HepG2 (cell line): ENCODE data around the gene HEATR5B. TPM values are rescaled to one million over a fixed set of nuclear protein-coding genes. Genes with fewer than 3 reads are reported as not detected.
A peak's percentile ranks its signal among the peaks of the same experiment; 100 is the strongest.

Experiments
- CEBPB ChIP-seq: IDR thresholded peaks from 2 replicates; pipeline ENCODE4 v1.6.1; 2011; ENCODE audit warnings: low read depth, low read length, improper control_type of control experiment, borderline replicate concordance
- HDAC1 ChIP-seq: sonication (generic); formaldehyde crosslinking; IDR thresholded peaks from 2 replicates; pipeline ENCODE4 v1.5.1; 2020; ENCODE audit warnings: mild to moderate bottlenecking, missing genetic modification reagents
- HNRNPK ChIP-seq: fragments of 200-400 bp; formaldehyde crosslinking; IDR thresholded peaks from 2 replicates; pipeline ENCODE4 v1.6.1; 2018; ENCODE audit warnings: low read length, low read depth, moderate library complexity, mild to moderate bottlenecking; ENCODE audit not compliant: poor library complexity, severe bottlenecking
- KDM1A ChIP-seq: IDR thresholded peaks from 2 replicates; pipeline ENCODE4 v1.6.1; 2016; ENCODE audit warnings: missing compliant biosample characterization
- NAIF1 ChIP-seq: sonication (generic); formaldehyde crosslinking; IDR thresholded peaks from 2 replicates; pipeline ENCODE4 v1.5.0; 2020; ENCODE audit warnings: mild to moderate bottlenecking, missing genetic modification reagents, borderline replicate concordance
- NFIC ChIP-seq: IDR thresholded peaks from 2 replicates; pipeline ENCODE4 v1.6.1; 2012; ENCODE audit warnings: mild to moderate bottlenecking, low read length, inconsistent platforms
- PRPF4 ChIP-seq: fragments of 200-400 bp; formaldehyde crosslinking; IDR thresholded peaks from 2 replicates; pipeline ENCODE4 v1.6.1; 2016; ENCODE audit warnings: low read length, low read depth; ENCODE audit not compliant: poor library complexity, severe bottlenecking
- RARA ChIP-seq: IDR thresholded peaks from 2 replicates; pipeline ENCODE4 v1.6.1; 2016; ENCODE audit warnings: missing genetic modification reagents, missing compliant biosample characterization
- SPEN ChIP-seq: sonication (generic); formaldehyde crosslinking; IDR thresholded peaks from 2 replicates; pipeline ENCODE4 v1.5.1; 2020; ENCODE audit warnings: low read depth, mild to moderate bottlenecking, missing genetic modification reagents
- TARDBP ChIP-seq: sonication (generic); formaldehyde crosslinking; IDR thresholded peaks from 2 replicates; pipeline ENCODE4 v1.8.0; 2022; ENCODE audit warnings: mild to moderate bottlenecking, missing genetic modification reagents
- ZMYM3 ChIP-seq: sonication (generic); formaldehyde crosslinking; IDR thresholded peaks from 2 replicates; pipeline ENCODE4 v1.5.1; 2020; ENCODE audit warnings: mild to moderate bottlenecking, missing genetic modification reagents
- ZNF432 ChIP-seq: sonication (generic); formaldehyde crosslinking; IDR thresholded peaks from 2 replicates; pipeline ENCODE4 v1.5.0; 2020; ENCODE audit warnings: missing genetic modification reagents, mild to moderate bottlenecking, borderline replicate concordance
- ZNF660 ChIP-seq: sonication (generic); formaldehyde crosslinking; IDR thresholded peaks from 2 replicates; pipeline ENCODE4 v1.5.1; 2020; ENCODE audit warnings: mild to moderate bottlenecking, low read depth, missing genetic modification reagents, borderline replicate concordance
- ZNF816 ChIP-seq: sonication (generic); formaldehyde crosslinking; IDR thresholded peaks from 2 replicates; pipeline ENCODE4 v1.8.0; 2022; ENCODE audit warnings: missing genetic modification reagents, mild to moderate bottlenecking, borderline replicate concordance
- ZNF839 ChIP-seq: sonication (generic); formaldehyde crosslinking; IDR thresholded peaks from 2 replicates; pipeline ENCODE4 v1.4.0; 2020; ENCODE audit warnings: missing genetic modification reagents, mild to moderate bottlenecking, borderline replicate concordance
- ZSCAN31 ChIP-seq: sonication (generic); formaldehyde crosslinking; IDR thresholded peaks from 2 replicates; pipeline ENCODE4 v1.5.0; 2020; ENCODE audit warnings: low read depth, mild to moderate bottlenecking, missing genetic modification reagents
- polyA plus RNA-seq, 8 experiments: library from polyadenylated mRNA; depleted of rRNA in 3 of 8; stranded (reverse) in 7 of 8; unstranded in 1 of 8; fragments of >200 nt; fragmentation: Illumina TruSeq in 4 of 8; extraction: Trizol in 4 of 8; gene quantifications; 2 replicates each; pipeline versions ENCODE4 v1.2.1 to v1.2.3, GENCODE V29; 2011 to 2016; ENCODE audit warnings: low read depth in 4 of 8, missing spikeins in 1 of 8, mixed read lengths in 1 of 8; ENCODE audit not compliant: insufficient read depth in 1 of 8
- total RNA-seq, 5 experiments: library from RNA; depleted of rRNA; stranded (reverse); fragments of >200 nt; fragmentation: Illumina TruSeq; extraction: Trizol; gene quantifications; 2 replicates each; pipeline ENCODE4 v1.2.3, GENCODE V29; 2016; ENCODE audit warnings: low read depth in 1 of 5
- TF ChIP-seq, protein P1 (sequence below): conservative IDR thresholded peaks from 2 replicates; pipeline ENCODE4 v1.6.1; 2018; ENCODE audit warnings: missing genetic modification reagents
- TF ChIP-seq, protein P2 (sequence below): sonication (generic); formaldehyde crosslinking; IDR thresholded peaks from 2 replicates; pipeline ENCODE4 v1.5.0; 2020; ENCODE audit warnings: mild to moderate bottlenecking, missing genetic modification reagents, moderate library complexity
- TF ChIP-seq, protein P3 (sequence below): sonication (generic); formaldehyde crosslinking; IDR thresholded peaks from 2 replicates; pipeline ENCODE4 v1.4.0; 2020; ENCODE audit warnings: mild to moderate bottlenecking, missing genetic modification reagents, borderline replicate concordance
- TF ChIP-seq, protein P4 (sequence below): sonication (generic); formaldehyde crosslinking; conservative IDR thresholded peaks from 2 replicates; pipeline ENCODE4 v1.8.0; 2022; ENCODE audit warnings: mild to moderate bottlenecking, moderate library complexity, missing genetic modification reagents

The HEATR5B gene
- total and polyA plus RNA-seq, 2 of the 13 experiments (the other 11 are each of a cell fraction or from before 2014, with no cell fraction given): 12.7 to 16.3 TPM

DNA sequence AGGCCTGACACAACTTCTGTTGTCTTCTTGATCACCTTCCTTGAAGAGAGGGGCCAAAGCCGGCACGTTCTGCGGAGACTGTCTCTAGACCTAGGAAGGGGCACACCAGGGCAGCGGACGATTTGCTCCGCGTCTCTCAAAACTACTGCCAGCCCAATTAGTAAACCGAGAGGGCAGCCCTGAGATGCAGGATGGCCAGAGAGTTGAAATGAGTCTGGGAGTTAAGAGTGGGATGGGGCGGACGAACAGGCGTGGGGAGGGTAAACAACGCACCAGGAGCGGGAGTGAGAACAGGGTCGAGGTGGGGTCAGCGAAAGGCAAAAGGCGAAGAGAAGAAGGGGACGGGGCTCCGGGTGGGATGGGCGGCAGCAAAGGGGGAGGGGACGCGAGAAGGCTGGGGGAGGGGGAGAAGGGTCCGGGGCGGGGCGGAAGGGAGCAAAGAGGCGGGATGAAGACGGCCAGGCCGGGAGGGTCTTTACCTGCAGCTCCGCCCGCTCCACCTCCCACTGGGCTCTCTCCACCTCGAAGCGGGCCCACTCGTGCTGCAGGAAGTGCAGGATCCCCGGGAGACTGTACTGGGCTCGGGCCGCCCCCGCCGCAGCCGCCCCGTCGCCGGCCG lies 118.3 kb downstream of the HEATR5B start (continued):
- TF ChIP-seq, protein P1, sequence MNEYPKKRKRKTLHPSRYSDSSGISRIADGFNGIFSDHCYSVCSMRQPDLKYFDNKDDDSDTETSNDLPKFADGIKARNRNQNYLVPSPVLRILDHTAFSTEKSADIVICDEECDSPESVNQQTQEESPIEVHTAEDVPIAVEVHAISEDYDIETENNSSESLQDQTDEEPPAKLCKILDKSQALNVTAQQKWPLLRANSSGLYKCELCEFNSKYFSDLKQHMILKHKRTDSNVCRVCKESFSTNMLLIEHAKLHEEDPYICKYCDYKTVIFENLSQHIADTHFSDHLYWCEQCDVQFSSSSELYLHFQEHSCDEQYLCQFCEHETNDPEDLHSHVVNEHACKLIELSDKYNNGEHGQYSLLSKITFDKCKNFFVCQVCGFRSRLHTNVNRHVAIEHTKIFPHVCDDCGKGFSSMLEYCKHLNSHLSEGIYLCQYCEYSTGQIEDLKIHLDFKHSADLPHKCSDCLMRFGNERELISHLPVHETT (CRISPR knock-in tag): no peak
- TF ChIP-seq HNRNPK (peak; percentile 32), NAIF1 (CRISPR knock-in tag) (no peak), ZMYM3 (CRISPR knock-in tag) (no peak), TARDBP (CRISPR knock-in tag) (no peak; the same call in 1 of the 2 replicates), PRPF4 (peak; percentile 28), NFIC (no peak), CEBPB (no peak), RARA (CRISPR knock-in tag) (peak; percentile 29; the same call in 1 of the 2 replicates), ZSCAN31 (no peak), HDAC1 (peak; percentile 68), ZNF660 (CRISPR knock-in tag) (no peak), ZNF816 (CRISPR knock-in tag) (no peak), ZNF432 (no peak), KDM1A (CRISPR knock-in tag) (no peak), SPEN (CRISPR knock-in tag) (no peak), ZNF839 (0 out of 2 replicates have a peak, but pooled peaks have one; percentile 47)
- TF ChIP-seq, protein P2, sequence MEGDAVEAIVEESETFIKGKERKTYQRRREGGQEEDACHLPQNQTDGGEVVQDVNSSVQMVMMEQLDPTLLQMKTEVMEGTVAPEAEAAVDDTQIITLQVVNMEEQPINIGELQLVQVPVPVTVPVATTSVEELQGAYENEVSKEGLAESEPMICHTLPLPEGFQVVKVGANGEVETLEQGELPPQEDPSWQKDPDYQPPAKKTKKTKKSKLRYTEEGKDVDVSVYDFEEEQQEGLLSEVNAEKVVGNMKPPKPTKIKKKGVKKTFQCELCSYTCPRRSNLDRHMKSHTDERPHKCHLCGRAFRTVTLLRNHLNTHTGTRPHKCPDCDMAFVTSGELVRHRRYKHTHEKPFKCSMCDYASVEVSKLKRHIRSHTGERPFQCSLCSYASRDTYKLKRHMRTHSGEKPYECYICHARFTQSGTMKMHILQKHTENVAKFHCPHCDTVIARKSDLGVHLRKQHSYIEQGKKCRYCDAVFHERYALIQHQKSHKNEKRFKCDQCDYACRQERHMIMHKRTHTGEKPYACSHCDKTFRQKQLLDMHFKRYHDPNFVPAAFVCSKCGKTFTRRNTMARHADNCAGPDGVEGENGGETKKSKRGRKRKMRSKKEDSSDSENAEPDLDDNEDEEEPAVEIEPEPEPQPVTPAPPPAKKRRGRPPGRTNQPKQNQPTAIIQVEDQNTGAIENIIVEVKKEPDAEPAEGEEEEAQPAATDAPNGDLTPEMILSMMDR (CRISPR knock-in tag): no peak
- TF ChIP-seq, protein P3, sequence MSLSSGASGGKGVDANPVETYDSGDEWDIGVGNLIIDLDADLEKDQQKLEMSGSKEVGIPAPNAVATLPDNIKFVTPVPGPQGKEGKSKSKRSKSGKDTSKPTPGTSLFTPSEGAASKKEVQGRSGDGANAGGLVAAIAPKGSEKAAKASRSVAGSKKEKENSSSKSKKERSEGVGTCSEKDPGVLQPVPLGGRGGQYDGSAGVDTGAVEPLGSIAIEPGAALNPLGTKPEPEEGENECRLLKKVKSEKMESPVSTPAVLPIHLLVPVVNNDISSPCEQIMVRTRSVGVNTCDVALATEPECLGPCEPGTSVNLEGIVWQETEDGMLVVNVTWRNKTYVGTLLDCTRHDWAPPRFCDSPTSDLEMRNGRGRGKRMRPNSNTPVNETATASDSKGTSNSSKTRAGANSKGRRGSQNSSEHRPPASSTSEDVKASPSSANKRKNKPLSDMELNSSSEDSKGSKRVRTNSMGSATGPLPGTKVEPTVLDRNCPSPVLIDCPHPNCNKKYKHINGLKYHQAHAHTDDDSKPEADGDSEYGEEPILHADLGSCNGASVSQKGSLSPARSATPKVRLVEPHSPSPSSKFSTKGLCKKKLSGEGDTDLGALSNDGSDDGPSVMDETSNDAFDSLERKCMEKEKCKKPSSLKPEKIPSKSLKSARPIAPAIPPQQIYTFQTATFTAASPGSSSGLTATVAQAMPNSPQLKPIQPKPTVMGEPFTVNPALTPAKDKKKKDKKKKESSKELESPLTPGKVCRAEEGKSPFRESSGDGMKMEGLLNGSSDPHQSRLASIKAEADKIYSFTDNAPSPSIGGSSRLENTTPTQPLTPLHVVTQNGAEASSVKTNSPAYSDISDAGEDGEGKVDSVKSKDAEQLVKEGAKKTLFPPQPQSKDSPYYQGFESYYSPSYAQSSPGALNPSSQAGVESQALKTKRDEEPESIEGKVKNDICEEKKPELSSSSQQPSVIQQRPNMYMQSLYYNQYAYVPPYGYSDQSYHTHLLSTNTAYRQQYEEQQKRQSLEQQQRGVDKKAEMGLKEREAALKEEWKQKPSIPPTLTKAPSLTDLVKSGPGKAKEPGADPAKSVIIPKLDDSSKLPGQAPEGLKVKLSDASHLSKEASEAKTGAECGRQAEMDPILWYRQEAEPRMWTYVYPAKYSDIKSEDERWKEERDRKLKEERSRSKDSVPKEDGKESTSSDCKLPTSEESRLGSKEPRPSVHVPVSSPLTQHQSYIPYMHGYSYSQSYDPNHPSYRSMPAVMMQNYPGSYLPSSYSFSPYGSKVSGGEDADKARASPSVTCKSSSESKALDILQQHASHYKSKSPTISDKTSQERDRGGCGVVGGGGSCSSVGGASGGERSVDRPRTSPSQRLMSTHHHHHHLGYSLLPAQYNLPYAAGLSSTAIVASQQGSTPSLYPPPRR: 0 out of 2 replicates have a peak, but pooled peaks have one; percentile 12
- TF ChIP-seq, protein P4, sequence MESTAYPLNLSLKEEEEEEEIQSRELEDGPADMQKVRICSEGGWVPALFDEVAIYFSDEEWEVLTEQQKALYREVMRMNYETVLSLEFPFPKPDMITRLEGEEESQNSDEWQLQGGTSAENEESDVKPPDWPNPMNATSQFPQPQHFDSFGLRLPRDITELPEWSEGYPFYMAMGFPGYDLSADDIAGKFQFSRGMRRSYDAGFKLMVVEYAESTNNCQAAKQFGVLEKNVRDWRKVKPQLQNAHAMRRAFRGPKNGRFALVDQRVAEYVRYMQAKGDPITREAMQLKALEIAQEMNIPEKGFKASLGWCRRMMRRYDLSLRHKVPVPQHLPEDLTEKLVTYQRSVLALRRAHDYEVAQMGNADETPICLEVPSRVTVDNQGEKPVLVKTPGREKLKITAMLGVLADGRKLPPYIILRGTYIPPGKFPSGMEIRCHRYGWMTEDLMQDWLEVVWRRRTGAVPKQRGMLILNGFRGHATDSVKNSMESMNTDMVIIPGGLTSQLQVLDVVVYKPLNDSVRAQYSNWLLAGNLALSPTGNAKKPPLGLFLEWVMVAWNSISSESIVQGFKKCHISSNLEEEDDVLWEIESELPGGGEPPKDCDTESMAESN (CRISPR knock-in tag): peak; percentile 46; the same call in 1 of the 2 replicates
